ENCODE data around the gene C8G. TPM values are rescaled to one million over a fixed set of nuclear protein-coding genes. Genes with fewer than 3 reads are reported as not detected.

Gene C8G
- total and polyA plus RNA-seq, 9 of the 15 experiments (the other 6 are each of a cell fraction or from before 2014, with no cell fraction given), result 0.35 to 5.9 (median 2.7) TPM; not detected in 2

DNA sequence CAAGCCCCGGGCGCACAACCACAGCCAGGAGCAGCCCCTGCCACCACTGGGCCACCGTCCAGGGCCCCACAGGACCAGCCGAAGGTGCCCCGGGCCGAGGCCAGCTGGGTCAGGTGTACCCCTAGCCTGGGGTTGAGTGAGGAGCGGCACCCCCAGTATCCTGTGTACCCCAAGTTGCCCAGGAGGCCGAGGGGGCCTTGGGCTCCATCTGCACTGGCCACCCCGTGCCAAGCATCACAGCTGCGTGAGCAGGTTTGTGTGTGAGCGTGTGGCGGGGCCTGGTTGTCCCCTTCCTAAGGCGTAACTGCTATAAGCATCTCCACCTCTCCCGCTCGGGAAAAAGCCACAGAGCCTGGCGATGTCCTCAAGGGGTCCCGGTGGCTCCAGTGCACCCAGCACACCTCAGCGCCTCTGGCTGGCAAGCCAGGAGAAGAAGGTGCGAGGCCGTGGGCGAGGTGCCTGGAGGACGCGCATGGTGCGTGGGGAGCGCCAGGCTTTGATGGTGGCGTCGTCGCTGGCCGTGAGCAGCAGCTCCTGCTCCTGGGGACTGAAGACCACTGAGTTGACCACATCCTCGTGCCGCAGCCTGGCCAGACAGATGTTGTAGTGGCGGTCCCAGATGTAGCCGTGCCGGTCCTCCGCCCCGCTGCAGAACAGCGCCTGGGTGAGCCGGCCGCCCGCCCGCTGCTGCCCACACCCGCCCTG, 4.4 kb upstream of the C8G start:
- BruUV-seq (replicated peaks), result no TSS peak
- no peak overlapping the region; a peak in 1 of 4 replicates for H3K9ac ChIP-seq (ENCODE audit: insufficient read depth in 1 of 2, low read depth in 2 of 2, low read length in 2 of 2)
- no peak for FAIRE-seq
- H3K4me2 ChIP-seq (ENCODE audit: insufficient read depth, low read length), result no peak overlapping the region
- H3K4me1 ChIP-seq (replicated peaks in 1 of 2; ENCODE audit: control insufficient read depth in 2 of 2, insufficient read depth in 2 of 2, low read length in 2 of 2), result peaks cover 17 to 67% of the 10 kb centered on the region in 2 experiments
- peaks cover 26% of the 10 kb centered on the region for H3K79me2 ChIP-seq (ENCODE audit: control insufficient read depth, insufficient read depth, low read length)
- H3K9me3 ChIP-seq (replicated peaks; ENCODE audit: control insufficient read depth, insufficient read depth, low read depth, low read length), result no peaks in the 10 kb centered on the region
- no peak overlapping the region for H3K27ac ChIP-seq (ENCODE audit: extremely low read depth, low read depth, low read length)
- ATAC-seq, result no peak
- H3K27me3 ChIP-seq (ENCODE audit: control insufficient read depth in 2 of 2, insufficient read depth in 2 of 2, low read length in 2 of 2), result no peaks in the 10 kb centered on the region
- in situ Hi-C loops (cut with MboI) (no loop called here), intact Hi-C loops (cut with micrococcal nuclease) (loop anchor here (5.0 kb wide), 1 partner anchor 93 kb away; the partner anchor contains the start of gene PHPT1)
- TF ChIP-seq HNRNPH1 (optimal IDR thresholded peaks at IDR 0.05; ENCODE audit: low read depth, low read length), result no peak
- no peak for TF ChIP-seq TAF9B (IDR thresholded peaks at IDR 0.05; ENCODE audit: partially characterized antibody)
- TF ChIP-seq POLR2G (IDR thresholded peaks at IDR 0.05; ENCODE audit: low read depth, low read length), result peak; percentile 33; the same call in 1 of the 2 replicates
- no peak for TF ChIP-seq RAD51 (IDR thresholded peaks at IDR 0.05; ENCODE audit: borderline replicate concordance, low read depth)
- no peak for TF ChIP-seq CHD1 (IDR thresholded peaks at IDR 0.05; ENCODE audit: low read length)
- TF ChIP-seq GABPB2 (CRISPR knock-in tag; conservative IDR thresholded peaks at IDR 0.05), result no peak
- TF ChIP-seq NFYB (IDR thresholded peaks at IDR 0.05; ENCODE audit: extremely low read depth, insufficient read length), result no peak
- no peak for TF ChIP-seq RBM39 (optimal IDR thresholded peaks at IDR 0.05; ENCODE audit: low read depth, low read length)
- TF ChIP-seq NR4A1 (CRISPR knock-in tag; IDR thresholded peaks at IDR 0.05), result no peak
- TF ChIP-seq NR4A1 (tag; IDR thresholded peaks at IDR 0.05), result no peak
- no peak; the same call in 1 of the 2 replicates for TF ChIP-seq POLR2A (conservative IDR thresholded peaks at IDR 0.05)
- TF ChIP-seq YY1 (IDR thresholded peaks at IDR 0.05; ENCODE audit: borderline replicate concordance in 1 of 3, control insufficient read depth in 1 of 3, extremely low read depth in 1 of 3, insufficient read depth in 3 of 3, insufficient read length in 1 of 3, insufficient replicate concordance in 2 of 3, low read depth in 1 of 3, low read length in 2 of 3), result no peak
- no peak for TF ChIP-seq SAP30 (IDR thresholded peaks at IDR 0.05; ENCODE audit: borderline replicate concordance, insufficient read depth, low read depth, low read length, poor library complexity, severe bottlenecking)
- TF ChIP-seq NUFIP1 (IDR thresholded peaks at IDR 0.05; ENCODE audit: partially characterized antibody), result no peak
- TF ChIP-seq RFX7 (CRISPR knock-in tag; IDR thresholded peaks at IDR 0.05), result no peak
- peak; percentile 6; the same call in 1 of the 2 replicates for TF ChIP-seq RBFOX2 (IDR thresholded peaks at IDR 0.05; ENCODE audit: low read depth, low read length)
- no peak for TF ChIP-seq SIN3B (IDR thresholded peaks at IDR 0.05; ENCODE audit: low read depth)
- TF ChIP-seq CREBBP (IDR thresholded peaks at IDR 0.05; ENCODE audit: low read depth, low read length), result no peak
- peak; percentile 27; the same call in 1 of the 2 replicates for TF ChIP-seq ZNF740 (CRISPR knock-in tag; IDR thresholded peaks at IDR 0.05)
- no peak for TF ChIP-seq ZNF740 (tag; IDR thresholded peaks at IDR 0.05)
- no peak for TF ChIP-seq STAG1 (CRISPR knock-in tag; IDR thresholded peaks at IDR 0.05; ENCODE audit: borderline replicate concordance)
- TF ChIP-seq MTA1 (IDR thresholded peaks at IDR 0.05; ENCODE audit: borderline replicate concordance), result no peak
- TF ChIP-seq ZNF146 (CRISPR knock-in tag; IDR thresholded peaks at IDR 0.05; ENCODE audit: unreplicated experiment), result no peak
- no peak for TF ChIP-seq SLC30A9 (CRISPR knock-in tag; IDR thresholded peaks at IDR 0.05)
- no peak for DNase-seq (ENCODE audit: extremely low read depth in 1 of 4, low spot score in 3 of 4)
- H4K20me1 ChIP-seq (replicated peaks; ENCODE audit: control insufficient read depth, insufficient read depth, low read length), result no peaks in the 10 kb centered on the region
- H3K9me1 ChIP-seq (ENCODE audit: control insufficient read depth, insufficient read depth, low read length), result peaks cover 3% of the 10 kb centered on the region
- H2AFZ ChIP-seq (ENCODE audit: low read depth, low read length), result no peak overlapping the region
- POLR2A ChIA-PET, result no interaction called here
- peaks cover 54% of the 10 kb centered on the region; the same call in 2 of the 3 replicates for H3K36me3 ChIP-seq (ENCODE audit: control insufficient read depth, insufficient read depth, low read length)
- 95% methylated on average over 23 of the region's 42 CpGs for WGBS (ENCODE audit: insufficient coverage, low coverage, missing lambda C conversion rate)
- no peak overlapping the region for H3K4me3 ChIP-seq
- CTCF ChIA-PET (ENCODE audit: low intra/inter-chr PET ratio), result no interaction called here
